GM20000 (cell line): Measurements from ENCODE around the gene CENPL.

Experiments used
- DNase-seq: peaks from one replicate; pipeline ENCODE4 v3.0.0; 2012; ENCODE audit warnings: low spot score
- CTCF ChIP-seq: IDR thresholded peaks from 2 replicates; pipeline ENCODE4 v1.5.1; 2012; ENCODE audit warnings: mild to moderate bottlenecking, control low read depth; ENCODE audit errors: extremely low read depth, missing control alignments

CENPL gene

GRCh38 chr1:173824315-173825081 lies at the start of gene CENPL, which contains the start of gene DARS2:
Gene CENPL, minus strand, starts transcription at chr1:173824883. Its CDS starts 13,584 bp downstream, at chr1:173811299.
Gene DARS2, plus strand, starts transcription at chr1:173824673. Its CDS starts 557 bp downstream, at chr1:173825230.
- DNase-seq, result peak; percentile 85

GRCh38 chr1:173871500-173871899 lies 46.8 kb upstream of the CENPL start:
- DNase-seq, result no peak
- no peak for TF ChIP-seq CTCF

More at GRCh38 chr1:173824315-173825081, at the start of gene CENPL, which contains the start of gene DARS2:
- TF ChIP-seq CTCF, result no peak

GRCh38 chr1:173871091-173871490 lies 46.4 kb upstream of the CENPL start:
- DNase-seq, result no peak
- TF ChIP-seq CTCF, result no peak

GRCh38 chr1:173870252-173871075 lies 45.8 kb upstream of the CENPL start:
- no peak for TF ChIP-seq CTCF
- DNase-seq, result peak; percentile 22

- no peak for TF ChIP-seq CTCF
- no peak for DNase-seq
Observed at GRCh38 chr1:173869021-173869359, 44.3 kb upstream of the CENPL start.

- TF ChIP-seq CTCF, result no peak
- DNase-seq, result peak; percentile 88
Observed at GRCh38 chr1:173868266-173869020, 43.8 kb upstream of the CENPL start, which contains the start of gene ZBTB37. Gene ZBTB37, plus strand, starts transcription at chr1:173868380. Its CDS starts 1,846 bp downstream, at chr1:173870226.
